ENCODE measurements around the gene HCK.
A peak's percentile ranks its signal among the peaks of the same experiment; 100 is the strongest.
"Not testable (repeated sequence)": the region's sequence is repeated elsewhere in the genome, so short reads cannot be mapped to it uniquely, and the experiment has no call there.

The HCK gene

GRCh38 chr20:32029561-32029960 lies 22.5 kb upstream of the HCK start:
- no peak for DNase-seq

- DNase-seq, result peak; percentile 9
Observed at GRCh38 chr20:32031007-32031958, 20.8 kb upstream of the HCK start.

GRCh38 chr20:32033316-32033715 lies 18.7 kb upstream of the HCK start:
- no peak for DNase-seq

GRCh38 chr20:32033721-32034120 lies 18.3 kb upstream of the HCK start:
- DNase-seq, result not testable (repeated sequence)

GRCh38 chr20:32034581-32035425 lies 17.2 kb upstream of the HCK start:
- DNase-seq, result no peak

GRCh38 chr20:32035426-32035779 lies 16.6 kb upstream of the HCK start:
- no peak for DNase-seq

GRCh38 chr20:32036252-32036651 lies 15.8 kb upstream of the HCK start:
- DNase-seq, result no peak

GRCh38 chr20:32036716-32037485 lies 15.1 kb upstream of the HCK start:
- no peak for DNase-seq

GRCh38 chr20:32037929-32038328 lies 14.1 kb upstream of the HCK start:
- no peak for DNase-seq

- no peak for DNase-seq
Observed at GRCh38 chr20:32040142-32040953, 11.7 kb upstream of the HCK start.

GRCh38 chr20:32045999-32046398 lies 6.0 kb upstream of the HCK start:
- no peak for DNase-seq

- no peak for DNase-seq
Observed at GRCh38 chr20:32050324-32050841, 1.7 kb upstream of the HCK start.

- no peak for DNase-seq
Observed at GRCh38 chr20:32050851-32051556, 1.0 kb upstream of the HCK start.

GRCh38 chr20:32051720-32052089 lies 337 bp upstream of the HCK start:
- no peak for DNase-seq

- DNase-seq, result no peak
Observed at GRCh38 chr20:32052778-32053362, 828 bp downstream of the HCK start.

- no peak for DNase-seq
Observed at GRCh38 chr20:32053648-32054047, 1.6 kb downstream of the HCK start.

- no peak for DNase-seq
Observed at GRCh38 chr20:32056708-32057483, 4.9 kb downstream of the HCK start.

GRCh38 chr20:32057656-32058184 lies 5.7 kb downstream of the HCK start:
- DNase-seq, result no peak

GRCh38 chr20:32059189-32059588 lies 7.1 kb downstream of the HCK start:
- DNase-seq, result no peak

GRCh38 chr20:32062776-32063170 lies 10.7 kb downstream of the HCK start:
- no peak for DNase-seq

Measured in T1000 (cell line).